ENCODE results near the gene PGLYRP2. TPM values are rescaled to one million over a fixed set of nuclear protein-coding genes. Genes with fewer than 3 reads are reported as not detected.

PGLYRP2 gene
- total and polyA plus RNA-seq, 2 donors (not counting 1 experiment from before 2014, with no cell fraction given) = not detected

GRCh38 chr19:15425321-15425950 lies 53.9 kb downstream of the PGLYRP2 start:
- TF ChIP-seq, protein P1, sequence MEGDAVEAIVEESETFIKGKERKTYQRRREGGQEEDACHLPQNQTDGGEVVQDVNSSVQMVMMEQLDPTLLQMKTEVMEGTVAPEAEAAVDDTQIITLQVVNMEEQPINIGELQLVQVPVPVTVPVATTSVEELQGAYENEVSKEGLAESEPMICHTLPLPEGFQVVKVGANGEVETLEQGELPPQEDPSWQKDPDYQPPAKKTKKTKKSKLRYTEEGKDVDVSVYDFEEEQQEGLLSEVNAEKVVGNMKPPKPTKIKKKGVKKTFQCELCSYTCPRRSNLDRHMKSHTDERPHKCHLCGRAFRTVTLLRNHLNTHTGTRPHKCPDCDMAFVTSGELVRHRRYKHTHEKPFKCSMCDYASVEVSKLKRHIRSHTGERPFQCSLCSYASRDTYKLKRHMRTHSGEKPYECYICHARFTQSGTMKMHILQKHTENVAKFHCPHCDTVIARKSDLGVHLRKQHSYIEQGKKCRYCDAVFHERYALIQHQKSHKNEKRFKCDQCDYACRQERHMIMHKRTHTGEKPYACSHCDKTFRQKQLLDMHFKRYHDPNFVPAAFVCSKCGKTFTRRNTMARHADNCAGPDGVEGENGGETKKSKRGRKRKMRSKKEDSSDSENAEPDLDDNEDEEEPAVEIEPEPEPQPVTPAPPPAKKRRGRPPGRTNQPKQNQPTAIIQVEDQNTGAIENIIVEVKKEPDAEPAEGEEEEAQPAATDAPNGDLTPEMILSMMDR (conservative IDR thresholded peaks at IDR 0.05 in 1 of 2, IDR thresholded peaks at IDR 0.05 in 1 of 2; ENCODE audit: low read depth in 1 of 2, low read length in 2 of 2) = no peak
- TF ChIP-seq EZH2 (IDR thresholded peaks at IDR 0.05; ENCODE audit: low read length, missing control alignments) = no peak

DNA sequence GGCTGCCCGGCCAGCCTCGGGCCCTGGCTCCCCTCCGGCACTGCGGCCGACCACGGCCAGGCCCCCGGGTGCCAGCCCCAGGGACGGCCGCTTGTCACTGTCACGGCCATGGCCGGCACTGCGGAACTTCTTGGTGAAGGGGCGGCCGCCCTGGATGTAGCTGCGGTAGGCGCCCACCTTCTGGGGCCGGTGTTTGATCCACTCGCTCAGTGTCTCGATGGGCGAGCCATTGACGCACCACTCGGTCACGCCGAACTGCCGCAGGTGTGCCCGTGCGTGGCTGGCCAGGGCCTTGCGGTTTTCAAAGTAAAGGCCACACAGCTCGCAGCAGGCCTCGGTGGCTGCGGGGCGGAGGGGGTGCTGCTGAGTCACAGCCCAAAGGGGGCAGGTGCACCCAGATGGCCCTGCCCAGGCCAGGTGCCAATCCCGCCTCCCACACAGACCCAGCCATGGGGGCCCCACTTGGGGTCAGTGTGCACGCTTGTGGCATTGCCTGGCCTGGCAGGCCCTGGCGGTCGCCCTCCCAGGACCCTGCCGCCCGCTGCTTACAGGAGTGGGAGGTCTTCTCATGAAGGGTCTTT lies 54.5 kb downstream of the PGLYRP2 start:
- Histone ChIP-seq H3K27me3 (ENCODE audit: control insufficient read depth, insufficient read depth, low read length) (no peaks in the 10 kb centered on the region), H3K36me3 (ENCODE audit: control insufficient read depth, insufficient read depth, low read length) (peaks cover 31% of the 10 kb centered on the region), H3K79me2 (ENCODE audit: control insufficient read depth, insufficient read depth, low read length) (peaks cover 15% of the 10 kb centered on the region), H3K4me2 (ENCODE audit: extremely low read depth, insufficient read depth, low read length) (no peak overlapping the region), H3K4me1 (ENCODE audit: control insufficient read depth, extremely low read depth, insufficient read depth, low read length) (no peaks in the 10 kb centered on the region), H3K27ac (ENCODE audit: insufficient read depth, low read length) (no peak overlapping the region), H3K9ac (ENCODE audit: insufficient read depth, low read length) (no peak overlapping the region), H2AFZ (ENCODE audit: low read length) (no peak overlapping the region), H4K20me1 (ENCODE audit: control insufficient read depth, extremely low read depth, insufficient read depth, low read length) (no peaks in the 10 kb centered on the region), H3K4me3 (replicated peaks in 1 of 4; ENCODE audit: control extremely low read depth in 1 of 4, insufficient read depth in 1 of 4, low read depth in 3 of 4, low read length in 4 of 4) (no peak overlapping the region), H3K9me3 (ENCODE audit: control insufficient read depth, insufficient read depth, low read depth, low read length) (no peaks in the 10 kb centered on the region)
- TF ChIP-seq, protein P1 (conservative IDR thresholded peaks at IDR 0.05 in 1 of 2, IDR thresholded peaks at IDR 0.05 in 1 of 2; ENCODE audit: low read depth in 1 of 2, low read length in 2 of 2) = no peak
- TF ChIP-seq EZH2 (IDR thresholded peaks at IDR 0.05; ENCODE audit: low read length, missing control alignments) = no peak
- DNase-seq (ENCODE audit: low read depth in 2 of 2) = no peak

More at GRCh38 chr19:15425321-15425950, 53.9 kb downstream of the PGLYRP2 start:
- Histone ChIP-seq H4K20me1 (ENCODE audit: control insufficient read depth, extremely low read depth, insufficient read depth, low read length) (no peaks in the 10 kb centered on the region), H3K9ac (ENCODE audit: insufficient read depth, low read length) (no peak overlapping the region), H3K27ac (ENCODE audit: insufficient read depth, low read length) (no peak overlapping the region), H3K27me3 (ENCODE audit: control insufficient read depth, insufficient read depth, low read length) (no peaks in the 10 kb centered on the region), H3K4me2 (ENCODE audit: extremely low read depth, insufficient read depth, low read length) (no peak overlapping the region), H3K4me3 (replicated peaks in 1 of 4; ENCODE audit: control extremely low read depth in 1 of 4, insufficient read depth in 1 of 4, low read depth in 3 of 4, low read length in 4 of 4) (no peak overlapping the region), H3K79me2 (ENCODE audit: control insufficient read depth, insufficient read depth, low read length) (peaks cover 22% of the 10 kb centered on the region), H3K4me1 (ENCODE audit: control insufficient read depth, extremely low read depth, insufficient read depth, low read length) (no peaks in the 10 kb centered on the region), H2AFZ (ENCODE audit: low read length) (no peak overlapping the region), H3K36me3 (ENCODE audit: control insufficient read depth, insufficient read depth, low read length) (peaks cover 31% of the 10 kb centered on the region), H3K9me3 (ENCODE audit: control insufficient read depth, insufficient read depth, low read depth, low read length) (no peaks in the 10 kb centered on the region)
- no peak for DNase-seq (ENCODE audit: low read depth in 2 of 2)

DNA sequence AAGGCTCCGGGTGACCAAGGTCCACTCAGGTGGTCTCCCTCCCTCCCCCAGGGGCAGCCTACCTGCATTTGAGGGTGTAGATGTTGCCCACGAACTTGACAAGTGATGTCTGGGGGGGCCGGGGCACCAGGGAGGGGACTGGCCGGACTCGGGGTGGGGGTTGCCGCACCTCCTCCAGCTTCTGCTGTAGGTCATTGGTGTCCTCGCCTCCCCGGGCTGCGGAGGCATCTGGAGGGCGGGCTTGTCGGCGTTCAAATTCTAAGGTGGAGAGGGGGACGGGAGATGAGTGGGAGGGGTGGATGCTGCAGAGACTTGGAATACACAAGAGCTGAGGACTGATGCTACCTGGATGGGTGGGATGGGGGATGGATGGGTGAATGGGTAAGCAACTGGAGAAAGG lies 55.2 kb downstream of the PGLYRP2 start:
- Histone ChIP-seq H3K9me3 (ENCODE audit: control insufficient read depth, insufficient read depth, low read depth, low read length) (no peaks in the 10 kb centered on the region), H3K27ac (ENCODE audit: insufficient read depth, low read length) (no peak overlapping the region), H4K20me1 (ENCODE audit: control insufficient read depth, extremely low read depth, insufficient read depth, low read length) (no peaks in the 10 kb centered on the region), H3K4me3 (replicated peaks in 1 of 4; ENCODE audit: control extremely low read depth in 1 of 4, insufficient read depth in 1 of 4, low read depth in 3 of 4, low read length in 4 of 4) (no peak overlapping the region), H3K4me2 (ENCODE audit: extremely low read depth, insufficient read depth, low read length) (no peak overlapping the region), H3K79me2 (ENCODE audit: control insufficient read depth, insufficient read depth, low read length) (peaks cover 10% of the 10 kb centered on the region), H3K9ac (ENCODE audit: insufficient read depth, low read length) (no peak overlapping the region), H2AFZ (ENCODE audit: low read length) (no peak overlapping the region), H3K27me3 (ENCODE audit: control insufficient read depth, insufficient read depth, low read length) (no peaks in the 10 kb centered on the region), H3K36me3 (ENCODE audit: control insufficient read depth, insufficient read depth, low read length) (peaks cover 31% of the 10 kb centered on the region), H3K4me1 (ENCODE audit: control insufficient read depth, extremely low read depth, insufficient read depth, low read length) (no peaks in the 10 kb centered on the region)
- TF ChIP-seq EZH2 (IDR thresholded peaks at IDR 0.05; ENCODE audit: low read length, missing control alignments) = no peak
- TF ChIP-seq, protein P1 (conservative IDR thresholded peaks at IDR 0.05 in 1 of 2, IDR thresholded peaks at IDR 0.05 in 1 of 2; ENCODE audit: low read depth in 1 of 2, low read length in 2 of 2) = no peak
- no peak for DNase-seq (ENCODE audit: low read depth in 2 of 2)

Data from fibroblast of lung (primary cell).